Measurements from ENCODE around the gene TEX53. TPM values are rescaled to one million over a fixed set of nuclear protein-coding genes. Genes with fewer than 3 reads are reported as not detected.

The TEX53 gene
- total and polyA plus RNA-seq, 7 donors = not detected

DNA sequence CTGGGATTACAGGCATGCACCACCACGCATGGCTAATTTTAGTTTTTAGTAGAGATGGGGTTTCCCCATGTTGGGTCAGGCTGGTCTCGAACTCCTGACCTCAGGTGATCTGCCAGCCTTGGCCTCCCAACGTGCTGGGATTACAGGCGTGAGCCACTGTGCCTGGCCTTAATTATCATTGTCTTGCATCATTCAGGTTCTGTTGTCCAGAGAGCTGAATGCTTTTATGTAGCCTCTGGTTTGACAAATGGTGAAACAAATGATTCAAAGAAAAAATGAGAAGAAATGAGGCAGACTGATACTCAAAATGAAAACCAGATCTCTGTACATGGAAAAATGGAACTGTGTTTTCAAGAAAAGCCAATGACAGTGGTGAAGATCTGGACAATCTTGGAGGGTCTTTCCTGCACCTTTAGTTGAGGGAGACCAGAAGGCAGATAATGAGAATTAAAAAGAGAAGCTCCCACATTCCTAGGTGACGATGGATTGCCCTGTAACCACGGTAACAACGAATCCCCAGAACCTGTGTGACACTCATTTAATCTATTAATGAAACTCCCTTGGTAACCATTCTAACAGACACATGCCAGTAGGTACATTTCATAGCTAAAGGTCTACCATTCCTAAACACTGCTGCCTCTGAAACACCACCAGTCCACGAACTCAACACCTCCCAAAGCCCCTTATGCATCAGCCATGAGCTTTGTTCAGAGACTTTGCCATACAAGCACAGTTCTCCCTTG lies 22.8 kb upstream of the TEX53 start:
- H3K4me3 ChIP-seq = no peak overlapping the region
- DNase-seq (no peak), ATAC-seq (no peak)
- peaks cover 0 to 13% (median 3%) of the 10 kb centered on the region in 3 donors for H3K27me3 ChIP-seq (ENCODE audit: insufficient read depth in 3 of 3, low read length in 2 of 3)
- H3K4me1 ChIP-seq = no peaks in the 10 kb centered on the region
- H3K9me3 ChIP-seq = no peaks in the 10 kb centered on the region
- TF ChIP-seq, protein P1, sequence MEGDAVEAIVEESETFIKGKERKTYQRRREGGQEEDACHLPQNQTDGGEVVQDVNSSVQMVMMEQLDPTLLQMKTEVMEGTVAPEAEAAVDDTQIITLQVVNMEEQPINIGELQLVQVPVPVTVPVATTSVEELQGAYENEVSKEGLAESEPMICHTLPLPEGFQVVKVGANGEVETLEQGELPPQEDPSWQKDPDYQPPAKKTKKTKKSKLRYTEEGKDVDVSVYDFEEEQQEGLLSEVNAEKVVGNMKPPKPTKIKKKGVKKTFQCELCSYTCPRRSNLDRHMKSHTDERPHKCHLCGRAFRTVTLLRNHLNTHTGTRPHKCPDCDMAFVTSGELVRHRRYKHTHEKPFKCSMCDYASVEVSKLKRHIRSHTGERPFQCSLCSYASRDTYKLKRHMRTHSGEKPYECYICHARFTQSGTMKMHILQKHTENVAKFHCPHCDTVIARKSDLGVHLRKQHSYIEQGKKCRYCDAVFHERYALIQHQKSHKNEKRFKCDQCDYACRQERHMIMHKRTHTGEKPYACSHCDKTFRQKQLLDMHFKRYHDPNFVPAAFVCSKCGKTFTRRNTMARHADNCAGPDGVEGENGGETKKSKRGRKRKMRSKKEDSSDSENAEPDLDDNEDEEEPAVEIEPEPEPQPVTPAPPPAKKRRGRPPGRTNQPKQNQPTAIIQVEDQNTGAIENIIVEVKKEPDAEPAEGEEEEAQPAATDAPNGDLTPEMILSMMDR (IDR thresholded peaks at IDR 0.05) = no peak
- intact Hi-C loops (cut with DNase I) = loop anchor here (1.0 to 10.0 kb wide), 3 partner anchors 232 to 334 kb away; no protein-coding TSS in a partner anchor
- 74 to 78% (median 75%) methylated on average over 8 of the region's 8 CpGs for WGBS, 3 donors
- no peaks in the 10 kb centered on the region for H3K36me3 ChIP-seq (ENCODE audit: insufficient read depth in 1 of 2, low read depth in 1 of 2)
- H3K27ac ChIP-seq = no peak overlapping the region

DNA sequence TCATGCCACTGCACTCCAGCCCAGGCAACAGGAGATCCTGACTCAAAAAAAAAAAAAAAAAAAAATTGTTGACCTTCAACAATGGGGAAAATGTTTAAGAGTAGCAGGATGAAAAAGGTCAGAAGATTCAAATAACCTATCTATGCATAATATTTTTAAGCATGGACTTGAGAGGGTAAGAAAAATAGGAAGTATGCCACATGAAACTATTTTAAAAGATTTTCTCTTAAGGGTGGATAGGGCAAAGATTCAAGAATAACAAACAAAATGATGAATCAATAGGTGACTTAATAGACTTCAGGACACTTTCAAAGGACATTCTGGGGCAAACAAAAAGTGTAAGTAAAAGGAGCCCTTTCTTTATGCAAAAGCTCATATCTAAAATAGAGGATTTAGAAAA lies 21.2 kb upstream of the TEX53 start:
- DNase-seq (no peak), ATAC-seq (no peak)
- H3K36me3 ChIP-seq (ENCODE audit: insufficient read depth in 1 of 2, low read depth in 1 of 2) = no peaks in the 10 kb centered on the region
- no peaks in the 10 kb centered on the region for H3K9me3 ChIP-seq
- no peak overlapping the region for H3K4me3 ChIP-seq
- no peak overlapping the region for H3K27ac ChIP-seq
- no peaks in the 10 kb centered on the region for H3K4me1 ChIP-seq
- TF ChIP-seq, protein P1 (IDR thresholded peaks at IDR 0.05) = no peak
- intact Hi-C loops (cut with DNase I) = no loop called here
- H3K27me3 ChIP-seq (ENCODE audit: insufficient read depth in 3 of 3, low read length in 2 of 3) = peaks cover 0 to 13% (median 3%) of the 10 kb centered on the region in 3 donors

DNA sequence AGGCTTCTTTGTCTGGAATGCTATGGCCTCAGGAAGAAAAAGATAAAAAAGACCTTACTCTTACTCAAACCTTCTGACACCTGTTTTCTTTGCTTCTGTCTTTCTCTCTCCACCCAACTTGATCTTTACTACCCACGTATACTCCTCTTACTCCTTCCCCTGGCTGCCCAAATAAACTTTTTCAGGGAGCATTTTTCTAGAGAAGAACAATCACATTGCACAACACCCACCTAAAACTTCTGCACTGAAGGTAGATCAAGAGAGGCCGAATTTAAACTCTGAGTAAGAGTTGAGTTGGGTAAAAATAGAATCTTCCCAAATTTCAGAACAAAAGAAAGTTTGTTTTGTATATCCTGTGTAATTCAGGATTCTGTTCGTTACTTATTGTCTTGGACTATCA lies 20.5 kb upstream of the TEX53 start:
- ATAC-seq (no peak), DNase-seq (no peak)
- Histone ChIP-seq H3K36me3 (ENCODE audit: insufficient read depth in 1 of 2, low read depth in 1 of 2) (no peaks in the 10 kb centered on the region), H3K27me3 (ENCODE audit: insufficient read depth in 3 of 3, low read length in 2 of 3) (peaks cover 0 to 17% (median 3%) of the 10 kb centered on the region in 3 donors), H3K27ac (no peak overlapping the region), H3K4me3 (no peak overlapping the region), H3K9me3 (no peaks in the 10 kb centered on the region), H3K4me1 (no peaks in the 10 kb centered on the region)
- TF ChIP-seq, protein P1 (IDR thresholded peaks at IDR 0.05) = no peak
- intact Hi-C loops (cut with DNase I) = no loop called here
- 71 to 76% (median 72%) methylated on average over 3 of the region's 3 CpGs for WGBS, 3 donors

DNA sequence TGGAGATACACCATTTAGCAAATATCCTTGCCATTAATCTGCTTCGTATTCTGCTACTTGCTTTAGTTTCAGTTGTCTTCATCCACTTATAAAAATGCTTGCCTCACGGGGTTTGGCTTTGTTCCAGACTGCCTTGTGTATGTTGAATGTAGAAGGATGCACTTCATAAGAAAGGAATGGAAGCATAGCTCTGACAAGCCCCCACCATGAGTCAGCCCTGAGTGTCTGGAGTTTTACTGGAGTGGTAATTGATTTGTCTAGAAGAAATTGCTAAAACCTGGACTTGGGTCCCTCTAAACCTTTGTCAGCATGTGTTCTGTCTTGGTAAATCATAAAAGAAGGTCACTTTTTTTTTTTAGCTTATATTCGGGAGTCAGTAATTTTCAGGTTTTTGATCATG lies 19.8 kb upstream of the TEX53 start:
- 29 to 34% (median 33%) methylated on average over 3 of the region's 3 CpGs for WGBS, 3 donors
- Histone ChIP-seq H3K36me3 (ENCODE audit: insufficient read depth in 1 of 2, low read depth in 1 of 2) (no peaks in the 10 kb centered on the region), H3K4me1 (no peaks in the 10 kb centered on the region), H3K27me3 (ENCODE audit: insufficient read depth in 3 of 3, low read length in 2 of 3) (peaks cover 0 to 17% (median 3%) of the 10 kb centered on the region in 3 donors), H3K4me3 (no peak overlapping the region), H3K27ac (no peak overlapping the region), H3K9me3 (no peaks in the 10 kb centered on the region)
- DNase-seq (no peak), ATAC-seq (no peak)
- TF ChIP-seq, protein P1 (IDR thresholded peaks at IDR 0.05) = no peak
- intact Hi-C loops (cut with DNase I) = no loop called here

DNA sequence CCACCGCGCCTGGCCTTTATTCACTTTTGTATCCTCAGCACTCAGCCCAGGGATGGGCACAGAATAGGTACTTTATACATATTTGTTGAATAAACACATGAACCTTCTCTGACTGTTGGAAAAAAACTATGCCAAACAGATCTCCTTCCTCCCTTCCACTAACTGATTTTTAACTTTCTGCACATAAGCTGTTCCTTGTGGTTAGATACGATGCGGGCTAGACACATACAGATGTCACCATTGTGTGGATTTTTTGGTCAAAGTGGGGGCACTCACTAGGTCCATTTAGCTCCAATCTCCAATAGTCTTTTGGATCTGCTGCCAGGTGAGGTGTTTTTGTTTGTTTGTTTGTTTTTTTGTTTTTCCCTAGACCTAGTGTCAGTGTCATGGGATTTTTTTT lies 19.3 kb upstream of the TEX53 start:
- 88 to 92% (median 90%) methylated on average over 4 of the region's 4 CpGs for WGBS, 3 donors
- intact Hi-C loops (cut with DNase I) = no loop called here
- Histone ChIP-seq H3K36me3 (ENCODE audit: insufficient read depth in 1 of 2, low read depth in 1 of 2) (no peaks in the 10 kb centered on the region), H3K4me3 (no peak overlapping the region), H3K27me3 (ENCODE audit: insufficient read depth in 3 of 3, low read length in 2 of 3) (peaks cover 0 to 17% (median 3%) of the 10 kb centered on the region in 3 donors), H3K9me3 (no peaks in the 10 kb centered on the region), H3K27ac (no peak overlapping the region), H3K4me1 (no peaks in the 10 kb centered on the region)
- ATAC-seq = no peak
- TF ChIP-seq, protein P1 (IDR thresholded peaks at IDR 0.05) = no peak
- DNase-seq = no peak

Measured in psoas muscle (tissue), 8 donors.